CD4-positive, alpha-beta T cell (primary cell): ENCODE measurements around the gene COL6A2. TPM values are rescaled to one million over a fixed set of nuclear protein-coding genes. Genes with fewer than 3 reads are reported as not detected.

ENCODE experiments used
- ATAC-seq: fragments of 200-7000 bp; cut with Tn5 transposase; one replicate; pipeline ENCODE4 v1.10.0; 2022; ENCODE audit warnings: mild to moderate bottlenecking; ENCODE audit not compliant: poor library complexity
- CTCF ChIA-PET: fragments of 350-600 bp; sonication (Branson Sonifier 250); formaldehyde crosslinking; loops from one replicate; lab custom pipeline; 2021; ENCODE audit warnings: antibody characterized with exemption, inconsistent platforms; lab: Charles Lee
- POLR2A ChIA-PET: fragments of 350-600 bp; sonication (Branson Sonifier 250); formaldehyde crosslinking; loops from one replicate; lab custom pipeline; 2021; ENCODE audit warnings: antibody characterized with exemption, inconsistent platforms; lab: Charles Lee
- DNase-seq, 14 experiments: peaks; one replicate each; pipeline ENCODE4 v3.0.0-alpha.2; 2013 to 2020; ENCODE audit warnings: mixed read lengths in 2 of 14
- H3K27ac ChIP-seq, 2 donors: one replicate each; pipeline versions ENCODE4 v1.5.1 to v1.7.0; 2013; ENCODE audit warnings: low read length in 2 of 2, low read depth in 1 of 2, mild to moderate bottlenecking in 1 of 2
- H3K27me3 ChIP-seq, 2 experiments: 1 replicate in 1 of 2; 2 replicates in 1 of 2; pipeline versions ENCODE4 v1.6.1 to v1.7.0; 2013; ENCODE audit warnings: low read length in 2 of 2, control low read depth in 1 of 2, mild to moderate bottlenecking in 1 of 2, moderate library complexity in 1 of 2; ENCODE audit not compliant: insufficient read depth in 2 of 2, control insufficient read depth in 1 of 2
- H3K36me3 ChIP-seq: one replicate; pipeline ENCODE4 v1.6.1; 2013; ENCODE audit warnings: low read length, control low read depth; ENCODE audit not compliant: insufficient read depth
- H3K4me1 ChIP-seq: one replicate; pipeline ENCODE4 v1.6.1; 2013; ENCODE audit warnings: low read length, control low read depth; ENCODE audit not compliant: insufficient read depth
- H3K4me3 ChIP-seq: one replicate; pipeline ENCODE4 v1.5.1; 2013; ENCODE audit warnings: mild to moderate bottlenecking, low read length, moderate library complexity
- H3K9me3 ChIP-seq, 2 experiments: 1 replicate in 1 of 2; 2 replicates in 1 of 2; pipeline versions ENCODE4 v1.6.1 to v1.7.0; 2013; ENCODE audit warnings: low read length in 2 of 2, mild to moderate bottlenecking in 2 of 2, control low read depth in 1 of 2, moderate library complexity in 1 of 2; ENCODE audit not compliant: control insufficient read depth in 1 of 2, insufficient read depth in 1 of 2
- H3K27ac Mint-ChIP-seq: one replicate; pipeline ENCODE4 v1.8.0; 2020; ENCODE audit warnings: mixed read lengths
- H3K27me3 Mint-ChIP-seq: one replicate; pipeline ENCODE4 v1.8.0; 2021; ENCODE audit warnings: mixed read lengths
- H3K36me3 Mint-ChIP-seq: one replicate; pipeline ENCODE4 v1.8.0; 2021; ENCODE audit warnings: low read depth, mixed read lengths
- H3K4me1 Mint-ChIP-seq: one replicate; pipeline ENCODE4 v1.8.0; 2021; ENCODE audit warnings: low read depth, mixed read lengths
- H3K4me3 Mint-ChIP-seq: one replicate; pipeline ENCODE4 v1.8.0; 2020; ENCODE audit warnings: mild to moderate bottlenecking, mixed read lengths
- H3K9me3 Mint-ChIP-seq: one replicate; pipeline ENCODE4 v1.8.0; 2020; ENCODE audit warnings: mixed read lengths
- CTCF ChIP-seq: fragments of 200-600 bp; IDR thresholded peaks from one replicate; pipeline ENCODE4 v1.8.0; 2022; ENCODE audit warnings: antibody characterized with exemption, mild to moderate bottlenecking
- intact Hi-C, 2 experiments: fragments of 100-400 bp; cut with DNase I in 1 of 2; cut with micrococcal nuclease in 1 of 2; formaldehyde crosslinking; loops; one replicate each; pipeline versions ENCODE4 v1.15.1 to v1.9.0; 2023 to 2025; cut with DNase I, micrococcal nuclease
- total RNA-seq, 174 experiments: library from RNA in 2 of 174; stranded (reverse) in 2 of 174; gene quantifications; one replicate each; pipeline ENCODE4 v1.2.3 and lab custom pipeline; 2021 to 2026

The COL6A2 gene
- total RNA-seq, 2 experiments from 2014 or later, result 24.1 to 26.4 TPM

- ATAC-seq (no peak), DNase-seq (peak in 1 of 14 experiments; percentile 5)
- POLR2A ChIA-PET, result no interaction called here
- no peak for TF ChIP-seq CTCF
- intact Hi-C loops, result no loop called here
- Histone ChIP-seq H3K27ac (no peak overlapping the region), H3K4me3 (no peak overlapping the region), H3K9me3 (peaks cover 0 to 30% of the 10 kb centered on the region in 2 experiments), H3K27me3 (peaks cover 11 to 15% of the 10 kb centered on the region in 2 experiments), H3K4me1 (peaks cover 12% of the 10 kb centered on the region), H3K36me3 (no peaks in the 10 kb centered on the region)
- H3K27ac Mint-ChIP-seq, result no peak overlapping the region
- CTCF ChIA-PET, result no interaction called here
- H3K9me3 Mint-ChIP-seq, result no peaks in the 10 kb centered on the region
- H3K4me3 Mint-ChIP-seq, result no peak overlapping the region
- peaks cover 12% of the 10 kb centered on the region for H3K4me1 Mint-ChIP-seq
- peaks cover 27% of the 10 kb centered on the region for H3K27me3 Mint-ChIP-seq
- H3K36me3 Mint-ChIP-seq, result no peaks in the 10 kb centered on the region
Measured at GRCh38 chr21:46054451-46054881, 43.4 kb upstream of the COL6A2 start.

DNA sequence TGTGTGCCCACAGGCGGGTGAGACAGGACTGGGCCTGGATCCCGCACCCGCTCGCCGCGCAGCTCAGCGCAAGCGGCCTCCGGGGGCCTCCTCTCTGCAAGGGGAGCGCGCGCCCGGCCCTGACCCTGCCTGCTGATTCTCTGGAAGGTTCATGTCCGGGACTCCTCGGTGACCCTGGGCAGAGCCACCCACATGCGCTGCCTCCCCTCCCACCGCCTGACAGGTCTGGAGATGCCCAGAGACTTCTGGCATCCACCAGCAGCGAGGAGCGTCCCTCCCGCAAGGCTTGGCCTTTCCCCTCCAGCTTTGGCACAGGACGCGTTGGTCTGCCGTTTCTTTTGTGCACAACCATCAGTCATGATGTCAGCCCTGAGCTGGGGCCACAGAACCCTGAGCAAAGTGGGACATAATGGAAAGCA lies 42.0 kb upstream of the COL6A2 start:
- peaks cover 0 to 24% of the 10 kb centered on the region in 2 experiments for H3K9me3 ChIP-seq
- intact Hi-C loops, result no loop called here
- ATAC-seq (no peak), DNase-seq (peak in 1 of 14 experiments; percentile 4)
- POLR2A ChIA-PET, result no interaction called here
- Mint-ChIP-seq H3K27ac (no peak overlapping the region), H3K36me3 (no peaks in the 10 kb centered on the region), H3K27me3 (peaks cover 34% of the 10 kb centered on the region), H3K4me1 (peaks cover 12% of the 10 kb centered on the region), H3K4me3 (no peak overlapping the region), H3K9me3 (no peaks in the 10 kb centered on the region)
- no peaks in the 10 kb centered on the region for H3K36me3 ChIP-seq
- CTCF ChIA-PET, result no interaction called here
- H3K27ac ChIP-seq, result no peak overlapping the region
- peaks cover 11 to 20% of the 10 kb centered on the region in 2 experiments for H3K27me3 ChIP-seq
- H3K4me1 ChIP-seq, result peaks cover 12% of the 10 kb centered on the region
- no peak for TF ChIP-seq CTCF
- H3K4me3 ChIP-seq, result no peak overlapping the region

DNA sequence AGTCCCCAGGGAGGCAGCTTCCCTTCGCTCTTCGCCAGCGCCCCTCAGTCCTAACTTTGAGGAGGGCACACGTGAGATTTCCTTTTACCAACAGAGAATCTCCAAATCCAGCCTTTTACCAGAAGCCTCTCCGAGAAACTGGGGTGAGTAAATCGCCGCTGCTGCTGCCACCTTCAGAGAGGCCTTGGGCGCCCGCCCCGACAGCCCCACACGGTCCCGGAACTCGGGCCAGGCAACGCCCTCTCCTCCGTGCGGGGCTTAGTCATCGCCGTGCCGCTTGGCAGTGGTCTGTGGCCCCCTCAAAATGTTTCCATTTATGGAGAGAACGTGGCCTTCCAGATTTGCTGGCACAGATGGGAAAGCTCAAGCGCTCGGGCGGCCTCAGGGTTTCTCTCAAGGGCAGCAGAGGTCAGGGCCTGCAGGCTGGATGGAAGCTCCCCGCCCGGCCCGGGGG lies 41.4 kb upstream of the COL6A2 start:
- CTCF ChIA-PET, result no interaction called here
- H3K36me3 ChIP-seq, result no peaks in the 10 kb centered on the region
- Mint-ChIP-seq H3K36me3 (no peaks in the 10 kb centered on the region), H3K27me3 (peaks cover 40% of the 10 kb centered on the region), H3K4me1 (peaks cover 12% of the 10 kb centered on the region), H3K4me3 (no peak overlapping the region), H3K9me3 (no peaks in the 10 kb centered on the region), H3K27ac (no peak overlapping the region)
- peaks cover 12% of the 10 kb centered on the region for H3K4me1 ChIP-seq
- peaks cover 17 to 25% of the 10 kb centered on the region in 2 experiments for H3K27me3 ChIP-seq
- TF ChIP-seq CTCF, result no peak
- H3K4me3 ChIP-seq, result no peak overlapping the region
- H3K27ac ChIP-seq, result no peak overlapping the region
- ATAC-seq (no peak), DNase-seq (no peak)
- intact Hi-C loops, result no loop called here
- POLR2A ChIA-PET, result no interaction called here
- H3K9me3 ChIP-seq, result peaks cover 0 to 24% of the 10 kb centered on the region in 2 experiments
